Kidney glomerular epithelial cell (primary cell): ENCODE measurements around the gene MAP3K15.

ENCODE experiments used
- DNase-seq: peaks from one replicate; lab custom pipeline; 2025; lab: John Stamatoyannopoulos, UW

MAP3K15 gene

GRCh38 chrX:19514791-19515614 is at the start of gene MAP3K15:
MAP3K15 (minus strand) TSS chrX:19515508; CDS start chrX:19515261, 247 bp downstream.
- DNase-seq, result no peak

- DNase-seq, result no peak
These were observed 49.3 kb upstream of the MAP3K15 start for GRCh38 chrX:19564606-19565005.

GRCh38 chrX:19563746-19564145 is 48.4 kb upstream of the MAP3K15 start:
- DNase-seq, result no peak

- no peak for DNase-seq
These were observed 48.0 kb upstream of the MAP3K15 start for GRCh38 chrX:19563327-19563726.

- no peak for DNase-seq
These were observed 45.3 kb upstream of the MAP3K15 start for GRCh38 chrX:19560611-19561010.

- DNase-seq, result no peak
These were observed 42.5 kb upstream of the MAP3K15 start for GRCh38 chrX:19557822-19558221.

GRCh38 chrX:19556202-19556601 is 40.9 kb upstream of the MAP3K15 start:
- DNase-seq, result no peak

- no peak for DNase-seq
These were observed 40.4 kb upstream of the MAP3K15 start for GRCh38 chrX:19555683-19556082.

GRCh38 chrX:19555236-19555635 is 39.9 kb upstream of the MAP3K15 start:
- no peak for DNase-seq

- DNase-seq, result no peak
These were observed 39.5 kb upstream of the MAP3K15 start for GRCh38 chrX:19554786-19555185.

- no peak for DNase-seq
These were observed 37.5 kb upstream of the MAP3K15 start for GRCh38 chrX:19552793-19553192.

- no peak for DNase-seq
These were observed 34.5 kb upstream of the MAP3K15 start for GRCh38 chrX:19549838-19550237.

- DNase-seq, result no peak
These were observed 33.6 kb upstream of the MAP3K15 start for GRCh38 chrX:19548934-19549333.

- no peak for DNase-seq
These were observed 33.0 kb upstream of the MAP3K15 start for GRCh38 chrX:19548279-19548678.

- no peak for DNase-seq
These were observed 30.3 kb upstream of the MAP3K15 start for GRCh38 chrX:19545651-19546050.

- DNase-seq, result peak; percentile 8
These were observed 29.5 kb upstream of the MAP3K15 start for GRCh38 chrX:19544693-19545305.

GRCh38 chrX:19543951-19544381 is 28.7 kb upstream of the MAP3K15 start:
- no peak for DNase-seq

GRCh38 chrX:19543020-19543715 is 27.9 kb upstream of the MAP3K15 start:
- no peak for DNase-seq

GRCh38 chrX:19541931-19542330 is 26.6 kb upstream of the MAP3K15 start:
- DNase-seq, result no peak

GRCh38 chrX:19541196-19541595 is 25.9 kb upstream of the MAP3K15 start:
- DNase-seq, result no peak

GRCh38 chrX:19540076-19540475 is 24.8 kb upstream of the MAP3K15 start:
- DNase-seq, result no peak

- no peak for DNase-seq
These were observed 24.4 kb upstream of the MAP3K15 start for GRCh38 chrX:19539665-19540064.

GRCh38 chrX:19535476-19535875 is 20.2 kb upstream of the MAP3K15 start:
- DNase-seq, result no peak
